Transverse colon (tissue), 4 donors: ENCODE data around the gene ZNF513. TPM values are rescaled to one million over a fixed set of nuclear protein-coding genes. Genes with fewer than 3 reads are reported as not detected.

Experiments used
- DNase-seq: peaks from one replicate; pipeline ENCODE4 v3.0.0-alpha.2; 2019
- H3K27ac ChIP-seq, 4 donors: fragments of 200-600 bp; sonication (generic); 2 replicates each; pipeline ENCODE4 v1.5.1; 2016 to 2018; ENCODE audit warnings: inconsistent platforms in 4 of 4
- H3K27me3 ChIP-seq: fragments of 200-600 bp; sonication (generic); 2 replicates; pipeline ENCODE4 v1.5.1; 2017; ENCODE audit warnings: inconsistent platforms
- H3K36me3 ChIP-seq, 4 donors: fragments of 200-600 bp; sonication (generic); 2 replicates each; pipeline ENCODE4 v1.5.1; 2017 to 2019; ENCODE audit warnings: inconsistent platforms in 4 of 4
- H3K4me1 ChIP-seq, 4 donors: fragments of 200-600 bp; sonication (generic); 2 replicates each; pipeline ENCODE4 v1.5.1; 2017 to 2020; ENCODE audit warnings: inconsistent platforms in 4 of 4
- H3K4me3 ChIP-seq, 4 donors: fragments of 200-600 bp; sonication (generic); 1 replicate in 1 of 4; 2 replicates in 3 of 4; pipeline versions ENCODE4 v1.5.1 to v1.6.1; 2017 to 2019; ENCODE audit warnings: inconsistent platforms in 4 of 4
- H3K9me3 ChIP-seq, 2 donors: fragments of 200-600 bp; sonication (generic); 2 replicates each; pipeline ENCODE4 v1.5.1; 2017 to 2019; ENCODE audit warnings: inconsistent platforms in 2 of 2
- EP300 ChIP-seq: sonication (generic); formaldehyde crosslinking; IDR thresholded peaks from one replicate; pipeline ENCODE4 v1.6.1; 2017; ENCODE audit warnings: antibody characterized with exemption, low read depth
- POLR2A ChIP-seq: fragments of 450-650 bp; IDR thresholded peaks from one replicate; pipeline ENCODE4 v1.6.1; 2016; ENCODE audit warnings: antibody characterized with exemption, mild to moderate bottlenecking, moderate library complexity
- POLR2AphosphoS5 ChIP-seq, 3 donors: sonication (generic); formaldehyde crosslinking; IDR thresholded peaks; one replicate each; pipeline ENCODE4 v1.6.1; 2016; ENCODE audit warnings: antibody characterized with exemption in 3 of 3
- WGBS, 2 donors: methylation state at CpG; one replicate each; pipeline ENCODE4 v1.1.5; 2018; ENCODE audit warnings: low coverage in 1 of 2; 5-methylcytosine and 5-hydroxymethylcytosine counted together
- in situ Hi-C, 4 donors: fragments of 200-750 bp; cut with MboI; loops; one replicate each; pipeline versions ENCODE4 v1.15.0 to v1.15.1; 2017; ENCODE audit warnings: low sequenced_read_pairs in 3 of 4, low pct_ligation_motif_present in 1 of 4, low pct_unique_long_range_greater_than_20kb in 1 of 4
- intact Hi-C: fragments of 100-400 bp; cut with DNase I; formaldehyde crosslinking; loops from one replicate; pipeline ENCODE4 v1.15.1; 2023; ENCODE audit warnings: low total_unique reads
- total RNA-seq, 4 donors: library from RNA; depleted of rRNA; stranded (reverse); fragments of >200 nt; gene quantifications; one replicate each; pipeline ENCODE4 v1.1.0, GENCODE V29; 2016
- TF ChIP-seq, protein P1 (sequence below), 5 experiments: fragments of 200-600 bp in 3 of 5; fragments of 450-650 bp in 2 of 5; sonication (generic) in 3 of 5; IDR thresholded peaks; 1 replicate in 2 of 5; 2 replicates in 3 of 5; pipeline ENCODE4 v1.5.1; 2016 to 2017; ENCODE audit warnings: antibody characterized with exemption in 5 of 5, inconsistent platforms in 3 of 5, mild to moderate bottlenecking in 2 of 5, moderate library complexity in 1 of 5

Gene ZNF513, protein sequence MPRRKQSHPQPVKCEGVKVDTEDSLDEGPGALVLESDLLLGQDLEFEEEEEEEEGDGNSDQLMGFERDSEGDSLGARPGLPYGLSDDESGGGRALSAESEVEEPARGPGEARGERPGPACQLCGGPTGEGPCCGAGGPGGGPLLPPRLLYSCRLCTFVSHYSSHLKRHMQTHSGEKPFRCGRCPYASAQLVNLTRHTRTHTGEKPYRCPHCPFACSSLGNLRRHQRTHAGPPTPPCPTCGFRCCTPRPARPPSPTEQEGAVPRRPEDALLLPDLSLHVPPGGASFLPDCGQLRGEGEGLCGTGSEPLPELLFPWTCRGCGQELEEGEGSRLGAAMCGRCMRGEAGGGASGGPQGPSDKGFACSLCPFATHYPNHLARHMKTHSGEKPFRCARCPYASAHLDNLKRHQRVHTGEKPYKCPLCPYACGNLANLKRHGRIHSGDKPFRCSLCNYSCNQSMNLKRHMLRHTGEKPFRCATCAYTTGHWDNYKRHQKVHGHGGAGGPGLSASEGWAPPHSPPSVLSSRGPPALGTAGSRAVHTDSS
- 10 to 100 TPM; 24.0 to 41.0 (median 32.6) TPM for total RNA-seq

DNA sequence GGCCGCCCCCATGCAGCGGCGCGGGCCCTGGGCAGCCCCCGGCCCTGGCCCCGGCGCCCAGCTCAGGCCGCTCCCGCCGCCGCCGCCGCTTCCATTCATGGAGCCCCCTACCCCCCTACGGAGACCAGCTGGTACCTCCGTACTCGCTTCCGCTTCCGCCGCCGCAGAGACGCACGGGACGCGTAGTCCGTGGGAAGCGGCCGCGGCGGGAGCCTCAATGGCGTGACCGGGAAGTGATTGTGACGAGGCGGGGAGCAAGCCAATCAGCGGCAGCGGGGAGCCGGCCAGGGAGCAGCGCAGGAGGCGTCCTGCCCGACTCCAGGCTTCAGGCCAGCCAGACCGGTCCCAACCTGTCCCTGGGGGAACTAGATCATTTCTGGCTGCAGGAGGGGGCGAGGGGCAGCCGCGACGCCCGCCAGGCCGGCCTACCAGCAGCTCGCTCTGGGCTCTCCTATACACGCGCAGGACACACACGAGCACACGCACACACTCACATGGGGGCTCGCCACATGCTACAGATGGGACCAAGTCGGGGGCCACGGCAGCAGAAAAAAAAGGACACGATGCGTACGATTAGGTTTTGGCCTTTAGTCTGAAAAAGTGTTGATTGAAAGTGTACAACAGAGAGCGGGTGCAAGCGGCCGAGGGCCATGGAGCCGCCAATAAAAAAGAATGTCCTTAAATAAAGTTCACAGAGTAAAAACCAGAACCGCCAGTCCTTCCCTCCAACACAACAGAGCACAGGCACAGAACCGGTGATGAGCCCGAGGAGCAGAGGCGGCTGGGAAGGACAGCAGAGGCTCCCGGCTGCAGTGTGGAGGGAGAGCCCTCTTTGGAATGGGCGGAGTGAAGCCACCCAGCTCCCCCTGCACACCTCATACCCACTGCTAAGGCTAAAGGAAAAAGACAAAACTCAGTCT, at the start of gene ZNF513:
Gene ZNF513, minus strand, starts transcription at position 109 of the 920 bp plus-strand sequence. CDS start 208 bp downstream, outside the sequence.
- TF ChIP-seq POLR2AphosphoS5 (IDR thresholded peaks at IDR 0.05) (peak; percentile 81 to 92 (median 87)), POLR2A (peak; percentile 67), EP300 (no peak)
- TF ChIP-seq, protein P1, sequence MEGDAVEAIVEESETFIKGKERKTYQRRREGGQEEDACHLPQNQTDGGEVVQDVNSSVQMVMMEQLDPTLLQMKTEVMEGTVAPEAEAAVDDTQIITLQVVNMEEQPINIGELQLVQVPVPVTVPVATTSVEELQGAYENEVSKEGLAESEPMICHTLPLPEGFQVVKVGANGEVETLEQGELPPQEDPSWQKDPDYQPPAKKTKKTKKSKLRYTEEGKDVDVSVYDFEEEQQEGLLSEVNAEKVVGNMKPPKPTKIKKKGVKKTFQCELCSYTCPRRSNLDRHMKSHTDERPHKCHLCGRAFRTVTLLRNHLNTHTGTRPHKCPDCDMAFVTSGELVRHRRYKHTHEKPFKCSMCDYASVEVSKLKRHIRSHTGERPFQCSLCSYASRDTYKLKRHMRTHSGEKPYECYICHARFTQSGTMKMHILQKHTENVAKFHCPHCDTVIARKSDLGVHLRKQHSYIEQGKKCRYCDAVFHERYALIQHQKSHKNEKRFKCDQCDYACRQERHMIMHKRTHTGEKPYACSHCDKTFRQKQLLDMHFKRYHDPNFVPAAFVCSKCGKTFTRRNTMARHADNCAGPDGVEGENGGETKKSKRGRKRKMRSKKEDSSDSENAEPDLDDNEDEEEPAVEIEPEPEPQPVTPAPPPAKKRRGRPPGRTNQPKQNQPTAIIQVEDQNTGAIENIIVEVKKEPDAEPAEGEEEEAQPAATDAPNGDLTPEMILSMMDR (IDR thresholded peaks at IDR 0.05) = no peak
- peak within 1 kb of the TSS; percentile 45 to 81 (median 78) for H3K4me3 ChIP-seq
- WGBS, 2 donors = 26% methylated on average over 14 to 47 of the region's 67 CpGs
- H3K4me1 ChIP-seq = peaks cover 8 to 25% (median 19%) of the 10 kb centered on the region in 4 donors
- H3K27me3 ChIP-seq = no peaks in the 10 kb centered on the region
- peaks cover 0 to 40% (median 19%) of the 10 kb centered on the region in 4 donors for H3K36me3 ChIP-seq
- intact Hi-C loops (loop anchor here (5.0 kb wide), 1 partner anchor 46 kb away; the partner anchor contains the start of gene NRBP1), in situ Hi-C loops (no loop called here)
- H3K9me3 ChIP-seq = no peaks in the 10 kb centered on the region
- DNase-seq = peak; percentile 97
- peak within 1 kb of the TSS; percentile 90 to 95 (median 94) for H3K27ac ChIP-seq

DNA sequence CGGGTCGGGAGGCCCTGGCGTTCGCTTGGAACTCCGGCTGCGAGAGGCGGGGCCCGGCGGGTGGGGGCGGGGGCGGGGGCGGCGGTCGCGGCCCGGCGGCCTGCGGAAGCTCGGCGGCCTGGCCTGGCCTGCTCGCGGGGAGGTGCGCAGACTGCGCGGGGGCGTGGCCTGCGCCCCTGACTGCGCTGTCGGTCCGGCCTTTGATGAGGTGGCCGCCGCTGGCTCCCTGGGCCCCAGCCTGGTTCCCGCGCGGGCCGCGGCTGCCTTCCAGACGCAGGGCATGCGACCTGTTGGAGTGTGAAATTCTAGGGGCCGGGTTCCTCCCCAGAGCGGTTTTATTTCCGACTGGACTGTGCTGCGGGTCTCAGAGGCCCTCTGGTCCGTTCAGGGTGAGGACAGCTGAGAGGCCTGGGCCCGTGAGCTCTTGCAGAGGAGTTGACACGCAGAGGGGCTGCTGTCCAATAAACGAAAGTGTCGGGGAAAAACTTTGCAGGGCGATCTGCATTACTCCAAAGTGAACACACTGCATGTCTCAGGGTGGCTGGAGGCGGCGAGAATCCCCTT, 48.5 kb upstream of the ZNF513 start:
- peak overlapping the region; percentile 96 to 100 (median 100) for H3K27ac ChIP-seq
- no peaks in the 10 kb centered on the region for H3K27me3 ChIP-seq
- no peaks in the 10 kb centered on the region for H3K9me3 ChIP-seq
- H3K4me1 ChIP-seq = peaks cover 19 to 39% (median 26%) of the 10 kb centered on the region in 4 donors
- TF ChIP-seq POLR2AphosphoS5 (IDR thresholded peaks at IDR 0.05) (peak in 1 of 3 donors; percentile 7), EP300 (no peak)
- H3K36me3 ChIP-seq = peaks cover 0 to 9% (median 4%) of the 10 kb centered on the region in 4 donors
- intact Hi-C loops (loop anchor here (5.0 kb wide), 1 partner anchor 47 kb away; the partner anchor contains the start of gene ZNF513), in situ Hi-C loops (no loop called here)
- peak overlapping the region; percentile 79 to 100 (median 97) for H3K4me3 ChIP-seq
- peak; percentile 89 for DNase-seq
- 1% methylated on average over 25 of the region's 51 CpGs; no CpG with 5 or more reads in 1 of the 2 donors for WGBS, 2 donors

DNA sequence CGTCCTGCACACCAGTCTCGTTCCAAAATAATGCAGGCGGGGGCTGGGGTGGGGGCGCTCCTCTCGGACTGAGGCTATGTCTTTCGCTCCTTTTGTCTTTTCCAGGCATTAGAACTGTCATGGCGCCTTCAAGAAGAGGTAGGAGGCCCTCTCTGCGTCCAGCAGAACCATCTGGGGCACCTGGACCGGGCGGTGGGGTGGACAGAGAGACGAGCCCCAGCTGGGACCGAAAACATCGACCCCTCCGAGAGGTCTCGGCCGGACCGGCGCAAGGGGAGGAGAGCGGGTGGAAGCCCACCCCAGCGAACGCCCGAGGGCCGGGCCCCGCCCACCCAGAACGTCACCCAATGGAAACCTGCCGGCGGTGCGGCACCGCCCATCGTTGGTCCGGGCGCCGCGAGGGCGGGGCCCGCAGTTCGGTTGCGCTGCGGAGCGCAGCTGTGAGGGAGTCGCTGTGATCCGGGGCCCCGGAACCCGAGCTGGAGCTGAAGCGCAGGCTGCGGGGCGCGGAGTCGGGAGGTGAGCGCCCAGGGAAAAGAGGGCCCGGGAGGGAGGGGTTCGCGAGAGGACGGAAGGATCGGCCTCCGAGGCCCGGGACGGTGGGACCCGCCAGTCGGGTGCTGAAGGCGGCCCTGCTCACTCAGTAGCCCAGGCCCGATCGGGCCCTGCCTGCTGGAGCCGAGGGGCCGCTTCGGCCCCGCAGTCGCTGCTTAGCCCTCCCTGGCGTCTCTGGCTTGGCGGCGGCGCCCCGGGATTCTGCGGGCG, 47.9 kb upstream of the ZNF513 start, which contains the start of gene NRBP1:
Gene NRBP1, plus strand, starts transcription at position 419 of the 765 bp plus-strand sequence. CDS start 4,643 bp downstream, outside the sequence.
- whole genome bisulfite sequencing, 2 donors = 0 to 1% methylated on average over 6 to 65 of the region's 75 CpGs
- H3K4me1 ChIP-seq = peaks cover 19 to 39% (median 26%) of the 10 kb centered on the region in 4 donors
- in situ Hi-C loops = no loop called here

More for the DNA sequence above, 47.9 kb upstream of the ZNF513 start, which contains the start of gene NRBP1:
- intact Hi-C loops = loop anchor here (5.0 kb wide), 1 partner anchor 46 kb away; the partner anchor contains the start of gene ZNF513
- Histone ChIP-seq H3K9me3 (no peaks in the 10 kb centered on the region), H3K27me3 (no peaks in the 10 kb centered on the region), H3K36me3 (peaks cover 0 to 2% (median under 1%) of the 10 kb centered on the region in 4 donors), H3K4me3 (peak within 1 kb of the TSS; percentile 79 to 100 (median 97)), H3K27ac (peak within 1 kb of the TSS; percentile 96 to 100 (median 100))
- peak; percentile 95 for DNase-seq
- TF ChIP-seq POLR2AphosphoS5 (IDR thresholded peaks at IDR 0.05) (peak; percentile 95 to 99 (median 97)), POLR2A (peak; percentile 98), EP300 (no peak)
- TF ChIP-seq, protein P1 (IDR thresholded peaks at IDR 0.05) = no peak
